Karpas-422 (cell line): ENCODE data around the gene SELENOS. TPM values are rescaled to one million over a fixed set of nuclear protein-coding genes. Genes with fewer than 3 reads are reported as not detected.
"Not testable (repeated sequence)": the region's sequence is repeated elsewhere in the genome, so short reads cannot be mapped to it uniquely, and the experiment has no call there.

Experiments
- DNase-seq: peaks from one replicate; pipeline ENCODE4 v3.0.0-alpha.2; 2015
- H2AFZ ChIP-seq: fragments of 200-600 bp; sonication (generic); 2 replicates; pipeline ENCODE4 v1.6.1; 2014; ENCODE audit warnings: antibody characterized with exemption, low read length, mixed read lengths
- H3K27ac ChIP-seq: fragments of 200-600 bp; sonication (generic); 2 replicates; pipeline ENCODE4 v1.5.1; 2014; ENCODE audit warnings: mild to moderate bottlenecking, low read length, moderate library complexity
- H3K27me3 ChIP-seq: fragments of 200-600 bp; sonication (generic); 2 replicates; pipeline ENCODE4 v1.6.1; 2014; ENCODE audit warnings: low read length, mixed read lengths
- H3K36me3 ChIP-seq: fragments of 200-600 bp; sonication (generic); 2 replicates; pipeline ENCODE4 v1.6.1; 2014; ENCODE audit warnings: low read length, mixed read lengths; ENCODE audit not compliant: insufficient read depth
- H3K4me1 ChIP-seq: fragments of 200-600 bp; sonication (generic); 2 replicates; pipeline ENCODE4 v1.6.1; 2014; ENCODE audit warnings: mild to moderate bottlenecking, low read length, mixed read lengths
- H3K4me2 ChIP-seq: fragments of 200-600 bp; sonication (generic); 2 replicates; pipeline ENCODE4 v1.6.1; 2014; ENCODE audit warnings: low read length, low read depth, mild to moderate bottlenecking; ENCODE audit not compliant: poor library complexity, severe bottlenecking
- H3K4me3 ChIP-seq: fragments of 200-600 bp; sonication (generic); 2 replicates; pipeline ENCODE4 v1.5.1; 2014; ENCODE audit warnings: mild to moderate bottlenecking, antibody characterized with exemption, low read length, mixed read lengths
- H3K79me2 ChIP-seq: fragments of 200-600 bp; sonication (generic); 2 replicates; pipeline ENCODE4 v1.6.1; 2014; ENCODE audit warnings: mild to moderate bottlenecking, low read length, mixed read lengths
- H3K9ac ChIP-seq: fragments of 200-600 bp; sonication (generic); 2 replicates; pipeline ENCODE4 v1.6.0; 2014; ENCODE audit warnings: low read length
- H3K9me2 ChIP-seq: fragments of 200-600 bp; sonication (generic), shearing (Covaris generic); replicated peaks from 2 replicates; pipeline ENCODE4 v1.6.0; 2014; ENCODE audit warnings: mild to moderate bottlenecking, low read length, moderate library complexity; ENCODE audit not compliant: insufficient read depth
- H3K9me3 ChIP-seq: fragments of 300-700, 200-600 bp; sonication (generic); 2 replicates; pipeline ENCODE4 v1.6.1; 2014; ENCODE audit warnings: low read length, mixed read lengths
- H4K20me1 ChIP-seq: fragments of 200-600 bp; sonication (generic); 2 replicates; pipeline ENCODE4 v1.6.1; 2014; ENCODE audit warnings: mild to moderate bottlenecking, antibody characterized with exemption, low read length, low read depth; ENCODE audit not compliant: insufficient read depth
- total RNA-seq: library from RNA; depleted of rRNA; stranded (reverse); fragments of >200 nt; shearing (Covaris generic); gene quantifications from 2 replicates; pipeline ENCODE4 v1.2.3, GENCODE V29; 2014; ENCODE audit warnings: low replicate concordance

Gene SELENOS
- total RNA-seq, 1 experiment from 2014 or later = 14.9 TPM

- Histone ChIP-seq H3K27ac (no peak overlapping the region), H4K20me1 (peaks cover 41% of the 10 kb centered on the region), H2AFZ (no peak overlapping the region), H3K9me3 (no peaks in the 10 kb centered on the region), H3K4me2 (no peak overlapping the region), H3K27me3 (no peaks in the 10 kb centered on the region), H3K4me1 (peaks cover 20% of the 10 kb centered on the region), H3K36me3 (peaks cover 66% of the 10 kb centered on the region), H3K9me2 (no peaks in the 10 kb centered on the region), H3K4me3 (no peak overlapping the region), H3K9ac (no peak overlapping the region), H3K79me2 (peaks cover 86% of the 10 kb centered on the region)
- DNase-seq = peak; percentile 87
Observed at GRCh38 chr15:101288905-101289513, 11.7 kb upstream of the SELENOS start.

DNA sequence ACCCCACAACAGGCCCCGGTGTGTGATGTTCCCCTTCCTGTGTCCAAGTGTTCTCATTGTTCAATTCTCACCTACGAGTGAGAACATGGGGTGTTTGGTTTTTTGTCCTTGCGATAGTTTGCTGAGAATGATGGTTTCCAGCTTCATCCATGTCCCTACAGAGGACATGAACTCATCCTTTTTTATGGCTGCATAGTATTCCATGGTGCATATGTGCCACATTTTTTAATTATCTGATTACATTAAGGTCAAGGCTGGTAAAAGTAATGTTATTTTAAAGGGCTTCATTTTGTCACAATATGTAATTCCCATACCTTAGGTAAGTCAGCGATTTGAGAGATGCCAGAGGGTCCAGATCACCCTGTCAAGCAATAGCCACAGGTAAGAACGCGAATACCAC, 10.1 kb upstream of the SELENOS start:
- H3K9me2 ChIP-seq, H3K9ac ChIP-seq, H3K4me3 ChIP-seq, DNase-seq, H3K4me2 ChIP-seq, H3K27ac ChIP-seq, H3K9me3 ChIP-seq, H2AFZ ChIP-seq, H3K4me1 ChIP-seq, H3K27me3 ChIP-seq: not testable (repeated sequence)
- H3K79me2 ChIP-seq = peaks cover 69% of the 10 kb centered on the region
- peaks cover 74% of the 10 kb centered on the region for H3K36me3 ChIP-seq
- H4K20me1 ChIP-seq = peaks cover 33% of the 10 kb centered on the region

- no peak overlapping the region for H2AFZ ChIP-seq
- H3K79me2 ChIP-seq = peaks cover 62% of the 10 kb centered on the region
- no peak overlapping the region for H3K27ac ChIP-seq
- peaks cover 72% of the 10 kb centered on the region for H3K36me3 ChIP-seq
- H3K27me3 ChIP-seq = no peaks in the 10 kb centered on the region
- H3K9me2 ChIP-seq = no peaks in the 10 kb centered on the region
- DNase-seq = no peak
- no peak overlapping the region for H3K4me3 ChIP-seq
- H3K4me1 ChIP-seq = no peaks in the 10 kb centered on the region
- no peaks in the 10 kb centered on the region for H3K9me3 ChIP-seq
- peaks cover 26% of the 10 kb centered on the region for H4K20me1 ChIP-seq
- H3K4me2 ChIP-seq = no peak overlapping the region
- H3K9ac ChIP-seq = no peak overlapping the region
Observed at GRCh38 chr15:101286471-101287114, 9.3 kb upstream of the SELENOS start.

DNA sequence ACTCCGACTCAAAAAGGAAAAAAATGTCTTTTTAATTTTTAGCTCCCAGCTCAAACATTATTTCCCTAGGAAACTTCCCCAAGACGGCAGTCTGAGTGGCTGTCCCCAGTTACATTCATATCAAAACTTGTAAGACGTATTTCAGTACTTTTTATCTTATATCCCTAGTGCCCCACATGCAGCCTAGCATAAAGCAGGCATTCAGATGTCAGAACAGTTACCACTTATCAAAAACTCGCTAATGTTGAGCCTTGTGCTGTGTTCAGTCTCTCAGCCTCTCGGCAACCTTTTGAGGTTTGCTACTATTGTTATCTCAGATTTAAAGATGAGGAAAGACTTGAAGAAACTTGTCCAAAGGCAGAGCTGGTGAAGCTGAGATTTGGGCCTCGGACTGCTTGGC, 6.6 kb upstream of the SELENOS start:
- H3K4me2 ChIP-seq = no peak overlapping the region
- DNase-seq = no peak
- peaks cover 16% of the 10 kb centered on the region for H4K20me1 ChIP-seq
- no peak overlapping the region for H3K9ac ChIP-seq
- no peaks in the 10 kb centered on the region for H3K9me3 ChIP-seq
- peaks cover 66% of the 10 kb centered on the region for H3K36me3 ChIP-seq
- no peaks in the 10 kb centered on the region for H3K27me3 ChIP-seq
- peaks cover 35% of the 10 kb centered on the region for H3K79me2 ChIP-seq
- no peak overlapping the region for H2AFZ ChIP-seq
- H3K9me2 ChIP-seq = no peaks in the 10 kb centered on the region
- no peaks in the 10 kb centered on the region for H3K4me1 ChIP-seq
- no peak overlapping the region for H3K4me3 ChIP-seq
- no peak overlapping the region for H3K27ac ChIP-seq

- peaks cover 19% of the 10 kb centered on the region for H3K4me1 ChIP-seq
- H3K9me3 ChIP-seq = no peaks in the 10 kb centered on the region
- H3K36me3 ChIP-seq = peaks cover 39% of the 10 kb centered on the region; the same call in 1 of the 2 replicates
- H2AFZ ChIP-seq = no peak overlapping the region
- H4K20me1 ChIP-seq = peaks cover 8% of the 10 kb centered on the region; the same call in 1 of the 2 replicates
- no peak overlapping the region for H3K4me2 ChIP-seq
- H3K27me3 ChIP-seq = no peaks in the 10 kb centered on the region
- H3K9me2 ChIP-seq = no peaks in the 10 kb centered on the region
- no peak overlapping the region for H3K4me3 ChIP-seq
- H3K9ac ChIP-seq = no peak overlapping the region
- H3K27ac ChIP-seq = no peak overlapping the region
- no peak for DNase-seq
- peaks cover 24% of the 10 kb centered on the region for H3K79me2 ChIP-seq
Observed at GRCh38 chr15:101280007-101280406, 2.7 kb upstream of the SELENOS start.

DNA sequence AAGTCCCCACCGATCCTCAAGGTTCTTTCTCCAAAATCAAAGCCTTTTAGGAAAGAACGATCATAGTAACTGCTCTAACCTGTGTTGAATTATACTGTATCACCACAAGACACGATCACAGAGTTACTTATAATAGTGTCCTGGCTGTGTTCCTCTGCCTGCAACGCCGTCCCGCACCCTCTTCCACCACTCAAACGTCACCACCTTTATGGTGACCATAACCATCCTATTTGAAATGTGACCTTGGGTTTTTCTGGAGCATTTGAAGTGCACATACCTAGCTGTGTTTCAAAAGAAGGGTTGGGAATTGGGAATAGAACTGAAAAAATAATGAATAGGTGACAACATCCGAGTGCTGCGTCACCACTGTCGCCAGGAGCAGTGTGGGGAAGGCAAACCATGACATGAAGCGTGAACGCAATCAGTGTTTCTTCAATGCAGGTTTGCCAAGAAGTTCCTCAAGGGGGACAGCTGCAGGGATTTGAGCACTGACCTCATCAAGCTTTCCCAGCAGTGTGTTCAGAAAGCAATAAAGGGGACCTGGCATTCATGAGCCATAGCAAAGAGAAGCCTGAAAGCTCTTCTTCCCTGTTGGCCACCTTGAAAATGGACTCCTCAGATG, 769 bp upstream of the SELENOS start:
- H3K9me3 ChIP-seq = no peaks in the 10 kb centered on the region
- no peak overlapping the region for H3K27ac ChIP-seq
- no peaks in the 10 kb centered on the region for H3K9me2 ChIP-seq
- H2AFZ ChIP-seq = no peak overlapping the region; the same call in 1 of the 2 replicates
- H3K4me3 ChIP-seq = peak overlapping the region; percentile 75; the same call in 1 of the 2 replicates
- DNase-seq = peak; percentile 50
- H3K4me2 ChIP-seq = peak overlapping the region; percentile 76
- peaks cover 5% of the 10 kb centered on the region; the same call in 1 of the 2 replicates for H4K20me1 ChIP-seq
- H3K9ac ChIP-seq = peak overlapping the region; percentile 55
- peaks cover 19% of the 10 kb centered on the region for H3K4me1 ChIP-seq
- no peaks in the 10 kb centered on the region for H3K27me3 ChIP-seq
- peaks cover 47% of the 10 kb centered on the region; the same call in 1 of the 2 replicates for H3K36me3 ChIP-seq
- peaks cover 23% of the 10 kb centered on the region for H3K79me2 ChIP-seq

DNA sequence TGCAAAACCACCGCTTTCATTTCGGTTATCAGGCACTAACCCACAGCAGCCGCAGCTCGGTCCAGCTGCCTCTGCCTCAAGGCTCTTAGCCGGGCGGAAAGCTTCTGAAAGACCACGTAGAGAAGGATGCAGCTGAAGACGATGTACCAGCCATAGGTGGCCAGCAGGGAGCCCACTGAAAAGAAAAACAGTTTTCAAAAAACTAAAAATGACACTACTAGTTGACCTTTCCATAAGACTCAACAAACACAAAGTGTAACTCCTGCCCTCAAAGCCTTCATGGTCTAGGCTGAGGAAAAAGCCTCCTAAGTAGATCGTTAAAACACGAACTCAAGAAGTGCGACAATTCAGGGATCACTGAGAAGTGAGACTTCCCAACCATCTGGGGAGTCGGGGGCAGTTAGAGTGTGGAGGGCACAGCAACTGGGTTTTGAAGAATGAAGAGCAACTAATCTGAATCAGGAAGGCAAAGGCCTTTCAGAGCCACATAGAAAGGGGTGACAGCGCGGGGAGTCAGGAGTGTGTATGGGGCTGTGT, 716 bp downstream of the SELENOS start:
- Histone ChIP-seq H4K20me1 (peaks cover 5% of the 10 kb centered on the region; the same call in 1 of the 2 replicates), H3K79me2 (peaks cover 23% of the 10 kb centered on the region), H3K27ac (no peak overlapping the region), H3K9me2 (no peaks in the 10 kb centered on the region), H3K4me1 (peaks cover 19% of the 10 kb centered on the region), H3K27me3 (no peaks in the 10 kb centered on the region), H3K9ac (peak overlapping the region; percentile 90), H3K9me3 (no peaks in the 10 kb centered on the region), H3K4me3 (peak overlapping the region; percentile 75), H3K36me3 (peaks cover 49% of the 10 kb centered on the region; the same call in 1 of the 2 replicates), H3K4me2 (peak overlapping the region; percentile 76), H2AFZ (0 out of 2 replicates have a peak overlapping the region, but pooled peaks have one; percentile 66)
- no peak for DNase-seq

DNA sequence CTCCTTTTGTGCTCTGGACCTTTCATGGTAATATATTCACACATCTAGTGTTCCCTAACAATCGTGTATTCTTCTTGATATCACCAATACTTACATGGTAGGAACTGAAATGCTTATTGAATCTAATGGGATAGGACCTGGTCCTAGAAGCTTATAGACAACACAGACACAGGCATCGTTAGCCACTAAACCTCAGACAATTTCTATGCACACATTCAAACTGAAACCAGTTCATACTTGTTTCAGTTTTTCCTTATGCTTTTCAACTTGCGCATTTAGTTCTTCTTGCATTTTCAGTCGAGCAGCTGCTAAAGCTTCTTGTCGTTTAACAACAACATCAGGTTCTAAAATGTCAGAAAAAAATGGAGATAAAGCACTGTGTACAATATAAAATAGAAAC, 2.3 kb downstream of the SELENOS start:
- no peaks in the 10 kb centered on the region for H3K27me3 ChIP-seq
- H3K27ac ChIP-seq = no peak overlapping the region
- H3K4me1 ChIP-seq = peaks cover 19% of the 10 kb centered on the region

More for the DNA sequence above, 2.3 kb downstream of the SELENOS start:
- Histone ChIP-seq H4K20me1 (peaks cover 5% of the 10 kb centered on the region; the same call in 1 of the 2 replicates), H2AFZ (no peak overlapping the region), H3K9me3 (no peaks in the 10 kb centered on the region), H3K4me3 (no peak overlapping the region), H3K79me2 (peaks cover 23% of the 10 kb centered on the region), H3K9me2 (no peaks in the 10 kb centered on the region), H3K9ac (0 out of 2 replicates have a peak overlapping the region, but pooled peaks have one; percentile 27), H3K4me2 (no peak overlapping the region), H3K36me3 (peaks cover 48% of the 10 kb centered on the region; the same call in 1 of the 2 replicates)
- DNase-seq = no peak
